Activated CD4-positive, alpha-beta T cell treated with anti-CD3 and anti-CD28 coated beads, Interleukin-2, amount 50 U/mL, for 48 hours (primary cell): ENCODE results near the gene EFCAB6.

ENCODE experiments used
- DNase-seq, 2 experiments: peaks; one replicate each; pipeline ENCODE4 v3.0.0-alpha.2; 2020

The EFCAB6 gene

DNA sequence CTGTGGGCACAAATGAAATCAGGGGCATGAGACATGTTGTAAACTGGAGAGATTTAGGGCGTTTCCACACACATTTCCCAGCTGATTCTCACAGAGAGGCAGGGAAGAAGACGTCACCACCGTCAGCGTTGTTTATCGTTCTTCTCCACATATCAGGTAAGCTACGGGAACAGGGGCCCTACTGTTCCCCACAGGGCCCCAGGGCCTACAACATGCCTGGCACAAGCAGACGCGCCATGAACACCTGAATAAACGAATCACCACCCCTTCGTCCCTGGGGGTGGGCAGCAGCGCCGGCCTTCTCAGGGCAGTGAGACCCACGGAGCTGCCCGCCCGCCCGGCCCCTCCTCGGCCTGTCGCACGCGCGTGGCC lies 342 bp downstream of the EFCAB6 start:
- no peak for DNase-seq

DNA sequence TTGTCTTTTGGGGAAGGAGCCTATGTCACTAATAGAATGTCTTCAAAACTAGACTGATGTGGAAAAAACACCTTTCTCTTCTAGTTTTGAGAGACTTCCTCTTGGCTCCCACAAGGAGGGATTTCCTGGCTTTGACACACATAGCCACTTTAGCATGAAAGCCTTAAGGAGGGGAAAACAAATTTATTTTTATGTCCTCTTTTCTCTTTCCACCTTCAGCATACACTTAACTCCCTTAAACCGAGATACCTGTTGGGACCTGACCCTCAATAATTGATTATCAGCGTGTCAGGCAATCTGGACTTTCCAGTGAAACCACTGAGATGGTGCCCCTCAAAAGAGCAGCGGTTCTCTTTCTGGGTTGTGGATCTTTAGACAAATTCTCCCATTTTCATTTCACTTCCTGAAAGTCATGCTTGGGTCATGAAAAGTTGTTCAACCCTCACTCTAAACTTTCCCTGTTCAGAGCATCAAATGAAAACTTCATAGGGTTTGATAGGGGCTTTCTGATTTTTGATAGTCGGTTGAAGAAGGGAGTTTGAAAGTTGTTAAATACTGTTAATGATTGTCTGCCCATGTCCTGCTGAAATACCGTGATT lies 9.1 kb downstream of the EFCAB6 start:
- DNase-seq = no peak

DNA sequence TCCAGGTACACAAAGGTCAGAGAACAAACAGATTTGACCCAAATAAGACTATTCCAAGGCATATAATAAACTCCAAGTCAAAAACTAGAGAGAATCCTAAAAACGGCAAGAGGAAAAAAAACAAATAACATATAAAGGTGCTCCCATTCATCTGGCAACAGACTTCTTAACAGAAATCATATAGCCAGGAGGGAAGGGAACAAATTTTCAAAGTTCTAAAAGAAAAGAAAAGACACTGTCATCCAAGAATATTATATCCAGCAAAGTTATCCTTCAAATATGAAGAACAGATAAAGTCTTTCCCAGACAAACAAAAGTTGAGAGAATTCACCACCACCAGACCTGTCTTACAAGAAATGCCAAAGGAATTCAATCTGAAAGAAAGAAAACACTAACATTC lies 11.1 kb downstream of the EFCAB6 start:
- no peak for DNase-seq

DNA sequence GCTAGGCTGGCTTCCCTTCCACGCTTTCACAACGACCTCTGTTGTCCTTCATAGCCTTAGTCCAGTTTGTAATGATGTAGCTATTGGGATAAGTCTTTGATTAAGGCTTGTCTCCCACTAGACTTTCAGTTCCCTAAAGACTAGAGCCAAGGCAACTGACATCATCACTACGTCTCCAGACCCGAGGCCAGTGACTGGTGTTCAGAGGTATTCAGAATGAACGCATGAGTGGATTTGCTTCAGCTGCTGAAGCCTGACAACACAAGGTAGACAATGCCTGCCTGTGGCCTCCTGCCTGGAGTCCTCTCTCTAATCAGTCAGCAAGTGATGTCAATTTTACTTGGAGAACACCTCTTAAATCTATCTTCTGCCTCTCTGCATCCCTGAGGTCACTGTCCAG lies 13.6 kb downstream of the EFCAB6 start:
- no peak for DNase-seq

DNA sequence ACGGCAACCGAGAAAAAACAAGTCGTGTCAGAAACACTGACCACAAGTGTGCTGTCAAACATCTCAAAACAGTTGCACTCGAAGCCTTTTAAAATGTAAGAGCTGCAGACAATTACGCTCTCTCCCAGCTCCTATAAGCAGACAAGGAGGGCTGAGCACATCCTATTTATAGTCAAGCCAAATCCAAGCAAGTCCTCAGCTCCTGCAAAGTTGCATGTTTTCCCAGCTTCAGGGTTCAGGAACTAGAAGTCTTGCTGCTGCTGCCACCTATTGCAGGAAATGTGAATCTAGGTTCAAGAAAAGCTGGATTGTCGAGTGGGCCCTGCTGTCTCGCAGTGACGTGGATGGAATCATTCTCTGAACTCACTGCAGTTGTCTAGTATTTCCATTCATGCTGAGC lies 15.5 kb downstream of the EFCAB6 start:
- no peak for DNase-seq

DNA sequence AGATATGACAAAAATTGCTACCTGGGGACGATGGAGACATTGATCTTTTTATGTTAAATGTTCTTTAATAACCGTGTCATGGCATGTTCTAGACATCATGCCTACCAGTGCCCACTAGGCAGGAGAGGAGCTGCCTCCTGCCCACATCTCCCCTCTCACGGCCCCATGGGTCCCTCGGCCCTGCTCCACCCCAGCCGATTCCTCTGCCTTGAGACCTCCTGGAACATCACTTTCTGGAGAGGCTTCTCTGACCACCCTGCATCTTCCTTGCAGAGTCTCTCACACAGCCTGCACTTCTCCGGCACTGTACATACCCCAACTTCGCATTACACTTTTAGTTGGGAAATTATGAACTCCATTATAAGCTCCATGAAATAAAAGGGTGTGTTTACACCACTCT lies 16.8 kb downstream of the EFCAB6 start:
- DNase-seq = no peak

DNA sequence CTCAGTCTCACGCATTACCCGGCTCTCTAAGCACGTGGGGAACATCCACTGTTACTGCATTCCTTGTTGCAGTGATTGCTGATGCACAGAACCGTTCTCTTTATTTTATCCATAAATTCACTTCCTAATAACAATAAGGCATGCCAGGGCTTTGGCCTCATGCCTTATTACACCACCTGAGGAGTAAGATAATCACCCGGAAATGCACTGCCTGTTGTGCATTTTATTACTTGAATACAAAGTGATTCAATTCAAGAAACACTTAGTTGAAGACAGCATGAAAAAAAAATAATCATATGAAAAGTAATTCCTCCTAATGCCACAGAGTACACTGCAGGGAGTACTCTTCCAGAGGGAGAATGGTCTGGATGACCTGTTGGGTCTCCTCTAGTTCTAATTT lies 19.2 kb downstream of the EFCAB6 start:
- DNase-seq = no peak

DNA sequence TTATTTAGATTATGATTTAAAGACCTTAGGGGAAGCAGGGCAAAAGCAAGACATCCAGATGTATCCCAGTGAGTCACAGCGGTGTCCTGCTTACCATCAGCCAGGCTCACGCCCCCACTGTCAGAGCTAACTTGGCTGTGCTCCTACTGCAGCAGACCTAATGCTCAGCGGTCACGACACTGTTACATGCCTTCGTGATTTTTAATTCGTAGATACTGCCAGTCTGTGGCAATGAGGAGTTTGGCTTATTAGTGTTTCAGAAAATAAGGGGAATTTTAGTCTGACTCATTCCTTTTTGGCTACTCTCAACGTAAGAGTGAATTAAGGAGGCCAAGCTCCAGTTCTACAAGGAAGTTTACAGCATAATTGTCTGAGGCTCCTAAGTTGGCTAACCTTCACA lies 22.7 kb downstream of the EFCAB6 start:
- no peak for DNase-seq

DNA sequence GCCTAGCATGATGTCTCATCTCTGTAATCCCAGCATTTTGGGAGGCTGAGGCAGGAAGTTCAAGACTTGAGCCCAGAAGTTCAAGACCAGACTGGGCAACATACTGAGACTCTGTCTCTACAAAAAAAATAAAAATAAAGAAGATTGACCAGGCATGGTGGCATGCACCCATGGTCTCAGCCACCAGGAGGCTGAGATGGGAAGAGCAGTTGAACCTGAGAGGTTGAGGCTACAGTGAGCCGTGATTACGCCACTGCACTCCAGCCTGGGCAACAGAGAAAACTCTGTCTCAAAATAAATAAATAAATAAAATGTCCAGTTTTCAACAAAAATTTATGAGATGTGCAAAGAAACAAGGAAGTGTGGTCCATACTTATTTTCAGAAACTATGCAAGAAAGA lies 28.3 kb downstream of the EFCAB6 start:
- DNase-seq = no peak

DNA sequence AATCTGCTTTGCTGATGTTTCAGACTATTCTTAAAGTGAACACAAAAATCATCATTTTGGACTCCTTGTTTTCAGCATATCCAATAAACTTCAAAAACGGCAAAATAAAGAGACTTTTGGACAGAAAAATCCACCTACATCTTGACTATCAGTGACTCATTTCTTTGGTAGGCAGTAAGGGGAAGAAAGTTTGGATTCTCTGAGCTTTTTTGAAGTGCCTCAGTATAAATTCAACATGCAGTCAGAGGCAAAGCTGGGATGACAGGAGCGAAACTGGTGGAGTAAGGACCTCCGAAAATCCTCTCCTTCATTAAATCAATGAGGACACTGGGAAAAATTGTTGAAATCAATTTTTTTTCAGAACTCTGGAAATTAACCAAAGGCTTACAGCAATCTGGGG lies 29.7 kb downstream of the EFCAB6 start:
- no peak for DNase-seq

DNA sequence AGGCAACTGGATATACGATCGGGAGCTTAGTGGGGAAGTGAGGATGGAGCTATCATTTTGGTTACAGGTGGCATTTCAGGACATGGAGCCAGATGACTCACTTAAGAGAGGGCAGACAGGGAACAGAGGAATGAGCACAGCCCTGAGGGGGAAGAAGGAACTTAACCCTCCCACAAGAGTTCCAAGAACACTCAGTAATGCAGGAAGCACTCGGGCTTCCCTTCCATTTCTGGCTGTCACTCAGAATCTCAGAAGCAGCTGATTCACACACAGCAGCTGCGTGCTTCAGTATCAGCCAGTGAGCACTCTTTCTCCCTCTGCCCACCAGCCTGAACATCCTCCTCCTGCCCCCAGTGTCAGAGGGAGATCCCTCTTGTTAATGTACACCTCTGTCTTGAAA lies 34.8 kb downstream of the EFCAB6 start:
- no peak for DNase-seq

DNA sequence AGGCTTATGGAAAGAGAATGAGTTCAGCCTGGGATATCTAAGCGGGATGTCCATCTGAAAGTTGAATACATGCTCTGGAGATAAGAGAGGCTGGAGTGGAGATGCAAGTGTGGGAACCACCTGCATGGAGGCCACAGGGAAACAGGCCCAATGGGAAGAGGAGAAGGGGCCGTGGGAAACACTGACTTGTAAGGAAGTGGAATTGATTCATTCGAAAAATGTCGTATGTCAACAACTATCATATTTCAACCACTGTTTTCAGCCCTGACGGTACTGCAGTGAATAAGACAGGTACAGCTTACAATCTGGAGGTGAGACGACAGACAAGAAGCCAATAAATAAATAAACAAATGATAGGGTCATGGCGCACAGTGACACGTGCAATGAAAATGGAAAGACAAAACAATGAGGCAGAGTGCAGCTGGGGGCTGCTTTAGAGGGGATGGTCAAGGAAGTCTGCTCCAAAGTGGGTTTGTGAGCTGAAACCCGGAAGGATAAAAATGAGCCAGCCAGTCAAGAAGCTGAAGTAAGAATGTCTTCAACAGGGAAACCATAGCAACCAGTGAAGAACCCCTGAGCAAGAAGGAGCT lies 35.9 kb downstream of the EFCAB6 start:
- DNase-seq = no peak

DNA sequence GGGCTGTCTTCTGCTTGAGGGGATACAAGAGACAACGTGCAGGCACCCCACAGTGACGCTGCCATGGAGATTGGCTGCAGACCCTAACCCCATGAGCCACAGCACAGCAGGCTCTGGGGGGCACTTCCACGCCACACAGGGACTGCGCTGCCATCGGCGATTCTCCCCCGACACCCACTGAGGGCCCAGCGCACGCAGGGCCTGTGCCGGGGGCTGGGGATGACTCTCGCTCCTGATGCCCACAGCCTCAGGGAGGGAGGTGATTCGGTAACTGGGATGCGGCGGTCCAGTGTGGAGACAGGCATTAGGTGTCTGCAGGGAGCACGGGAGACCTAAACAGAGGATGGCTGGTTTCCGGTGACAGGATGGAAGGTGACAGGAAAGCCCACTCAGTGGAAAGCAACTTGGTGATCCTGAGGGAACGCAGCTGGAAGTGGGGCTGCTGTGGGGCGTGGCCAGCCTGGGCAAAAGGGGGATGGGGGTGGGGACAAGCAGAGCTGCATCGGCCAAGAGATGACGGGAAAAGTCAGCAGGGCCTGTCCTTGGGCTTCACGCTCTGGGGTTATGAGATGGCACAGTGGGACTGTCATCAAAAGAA lies 37.7 kb downstream of the EFCAB6 start:
- DNase-seq = no peak

DNA sequence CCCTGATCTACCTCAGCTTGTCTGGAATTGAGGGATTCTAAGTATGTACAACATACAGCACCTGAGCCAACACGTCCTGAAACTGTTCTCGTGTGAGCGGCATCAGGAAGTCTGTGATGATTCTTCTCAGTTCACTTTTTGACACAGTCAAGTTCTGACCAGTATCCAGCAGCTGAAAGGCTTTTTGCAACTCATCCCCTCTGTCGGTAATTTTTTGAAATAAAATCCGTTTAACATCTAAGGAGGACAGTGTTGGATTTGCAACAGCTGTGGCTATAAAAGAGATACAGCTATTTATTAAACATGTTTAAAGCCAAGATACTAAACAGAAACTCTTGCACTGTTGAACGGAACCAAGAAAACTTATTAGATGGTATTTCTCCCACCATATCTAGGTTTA lies 39.3 kb downstream of the EFCAB6 start:
- no peak for DNase-seq

DNA sequence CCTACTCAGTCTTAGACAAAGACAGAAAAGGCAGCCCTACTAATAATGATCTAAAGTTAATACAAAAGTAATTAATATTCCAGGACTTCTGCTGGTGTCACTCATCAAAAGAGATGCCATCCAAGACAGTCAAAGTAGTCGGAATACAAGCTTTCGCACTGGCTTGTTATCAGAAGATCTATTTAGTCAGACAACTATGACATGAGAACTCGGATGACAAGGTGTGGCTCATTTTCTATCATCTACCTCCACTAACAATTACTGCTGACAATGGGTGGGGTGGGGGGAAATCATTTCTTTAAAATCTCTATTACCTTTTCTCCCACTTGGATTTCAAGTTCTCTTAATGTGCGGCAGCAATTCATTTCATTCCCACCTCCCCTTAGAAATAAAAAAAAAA lies 56.7 kb downstream of the EFCAB6 start:
- DNase-seq = no peak

DNA sequence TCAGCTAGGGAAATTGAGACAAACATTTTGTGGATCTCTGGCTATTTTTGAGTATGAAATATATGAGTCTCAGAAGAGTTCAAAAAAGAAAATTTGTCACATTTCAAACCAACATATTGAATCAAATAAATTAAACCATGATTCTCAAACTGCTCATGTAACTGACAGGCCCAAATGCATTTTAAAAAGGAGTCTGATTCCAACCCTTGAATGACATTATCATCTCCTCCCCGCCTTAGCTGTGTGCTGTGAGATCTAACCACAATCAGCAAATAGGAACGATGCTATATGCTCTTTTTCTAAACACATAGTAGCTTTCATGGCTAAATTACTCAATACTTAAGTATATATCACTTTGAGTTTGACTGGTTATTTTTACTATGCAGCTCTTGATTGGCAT lies 57.1 kb downstream of the EFCAB6 start:
- no peak for DNase-seq

DNA sequence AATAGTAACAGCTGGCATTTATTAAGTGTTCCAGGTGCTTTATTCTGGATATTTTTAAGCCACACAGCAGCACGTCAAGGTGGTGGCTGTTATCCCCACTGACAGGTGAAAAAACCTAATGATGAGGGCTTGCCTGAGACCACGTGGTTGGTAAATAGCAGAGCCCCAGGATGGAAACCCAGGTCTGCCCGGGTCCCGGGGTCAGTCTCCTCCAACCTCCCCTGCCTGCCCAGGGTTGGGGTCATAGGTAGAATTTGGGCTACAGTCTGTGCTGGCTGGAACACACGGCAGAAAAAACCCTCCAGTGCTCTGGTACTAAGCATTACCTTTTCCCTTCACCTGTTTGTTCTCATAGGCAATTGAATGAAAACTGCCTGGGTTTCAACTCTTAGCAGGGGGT lies 57.9 kb downstream of the EFCAB6 start:
- no peak for DNase-seq

DNA sequence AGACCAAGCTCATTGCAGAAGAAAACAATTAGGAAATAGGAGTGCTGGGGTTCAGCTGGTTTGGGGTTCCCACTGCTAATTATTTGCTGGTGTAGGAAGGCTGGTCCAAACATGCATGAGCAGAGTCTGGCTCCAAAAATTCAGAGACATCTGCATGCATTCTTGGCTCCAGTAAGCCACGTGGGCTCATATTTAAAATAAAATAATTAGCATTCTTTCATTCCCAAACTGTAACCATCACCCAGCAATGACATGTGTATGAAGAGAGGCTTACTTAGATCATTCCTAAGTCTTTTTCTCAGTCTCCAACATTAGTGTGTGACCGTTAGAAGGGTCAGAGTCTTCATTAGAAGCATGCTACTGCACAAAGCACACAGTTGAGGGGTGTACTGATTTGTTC lies 58.4 kb downstream of the EFCAB6 start:
- no peak for DNase-seq

DNA sequence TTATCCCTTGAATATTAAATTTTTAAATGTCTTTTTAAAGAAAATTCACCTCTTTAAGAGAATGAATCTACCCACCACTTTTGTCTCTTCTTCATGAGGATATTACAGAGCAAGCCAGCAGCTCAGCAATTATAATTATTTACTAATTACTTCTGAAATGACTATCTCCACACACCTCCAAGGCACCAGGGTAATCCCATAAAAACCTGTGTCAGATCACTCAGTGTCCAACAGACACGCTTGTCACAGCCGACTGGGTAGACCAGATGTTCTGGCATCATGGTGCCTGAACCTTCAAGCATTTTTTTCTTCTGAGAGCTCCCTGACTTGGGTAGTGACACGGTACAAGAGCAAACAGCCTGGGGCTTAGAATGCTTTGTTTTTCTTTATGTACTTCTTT lies 61.4 kb downstream of the EFCAB6 start:
- DNase-seq = no peak

DNA sequence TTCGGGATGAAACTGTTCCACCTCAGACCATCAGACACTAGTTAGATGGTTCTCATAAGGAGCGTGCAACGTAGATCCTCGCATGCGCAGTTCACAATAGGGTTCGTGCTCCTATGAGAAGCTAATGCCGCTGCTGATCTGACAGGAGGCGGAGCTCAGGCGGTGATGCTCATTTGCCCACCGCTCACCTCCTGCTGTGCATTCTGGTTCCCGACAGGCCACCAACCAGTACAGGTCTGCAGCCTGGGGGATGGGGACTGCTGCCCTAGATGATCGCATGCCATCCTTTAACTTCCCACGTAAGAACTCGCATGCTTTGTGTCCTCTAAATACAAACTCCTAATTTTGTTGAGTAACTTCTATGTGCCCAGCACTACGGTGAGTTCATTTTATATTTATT lies 62.6 kb downstream of the EFCAB6 start:
- no peak for DNase-seq

DNA sequence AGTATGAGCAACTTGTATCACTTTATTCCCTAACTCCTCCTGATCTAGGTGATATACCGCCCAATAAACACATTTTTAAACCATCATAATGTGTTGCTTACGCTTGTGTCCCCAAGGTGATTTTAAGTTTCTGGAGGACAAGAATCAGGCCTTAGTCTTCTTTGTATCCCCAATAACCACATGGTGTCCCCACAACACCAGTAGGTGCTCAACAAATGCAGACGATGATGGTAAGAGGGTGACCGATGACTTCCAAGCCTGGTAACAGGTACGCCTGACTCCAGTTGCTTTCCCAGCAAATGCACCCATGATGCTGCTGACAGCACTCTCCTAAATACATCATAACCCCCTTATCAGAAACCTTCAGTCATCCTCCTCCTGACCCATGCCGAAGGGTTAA lies 64.2 kb downstream of the EFCAB6 start:
- no peak for DNase-seq

DNA sequence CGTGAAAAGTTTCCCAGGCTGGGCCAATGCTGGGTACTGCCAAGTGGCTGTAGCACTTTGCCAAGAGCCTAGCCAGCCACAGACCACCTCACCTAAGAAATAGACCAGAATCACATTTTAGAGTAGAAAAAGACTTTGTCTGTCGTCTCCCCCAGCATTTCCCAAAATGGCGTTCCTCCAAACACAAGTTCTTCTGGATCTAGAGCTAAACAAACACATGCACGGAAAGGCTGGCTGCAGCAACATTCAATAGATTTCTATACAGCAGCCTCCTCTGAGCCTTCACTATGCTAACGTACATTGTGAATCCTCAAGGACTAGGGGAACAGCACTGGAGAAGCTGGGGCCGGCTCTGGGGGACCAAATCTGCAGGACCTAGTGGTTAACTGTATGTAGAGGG lies 65.0 kb downstream of the EFCAB6 start:
- DNase-seq = no peak

DNA sequence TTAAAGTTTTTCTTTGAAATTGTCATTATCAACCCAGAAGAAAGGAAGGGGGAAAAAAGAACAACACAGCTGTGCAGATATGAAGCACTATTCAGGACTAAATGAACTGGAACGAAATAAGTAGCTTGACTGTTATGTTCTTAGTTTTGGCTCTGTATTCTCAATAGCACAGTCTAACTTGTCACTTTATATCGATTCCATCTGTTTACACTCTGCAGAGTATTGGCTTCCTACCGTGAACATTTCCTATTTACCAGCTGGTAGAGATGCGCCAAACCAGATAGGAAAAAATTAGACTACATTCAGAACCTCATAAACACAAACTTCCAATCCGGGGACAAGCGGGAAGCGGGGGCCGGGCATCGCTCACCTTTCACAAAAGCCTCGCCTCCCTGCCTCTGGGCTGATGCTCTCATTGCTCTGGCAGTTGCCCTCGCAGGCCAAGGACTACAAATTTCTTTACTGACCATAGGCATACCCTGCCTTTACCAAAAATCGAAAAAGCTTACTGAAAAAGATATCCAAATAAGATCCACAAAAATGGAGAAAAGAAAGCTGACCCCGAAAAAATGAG lies 66.2 kb downstream of the EFCAB6 start:
- DNase-seq = no peak

DNA sequence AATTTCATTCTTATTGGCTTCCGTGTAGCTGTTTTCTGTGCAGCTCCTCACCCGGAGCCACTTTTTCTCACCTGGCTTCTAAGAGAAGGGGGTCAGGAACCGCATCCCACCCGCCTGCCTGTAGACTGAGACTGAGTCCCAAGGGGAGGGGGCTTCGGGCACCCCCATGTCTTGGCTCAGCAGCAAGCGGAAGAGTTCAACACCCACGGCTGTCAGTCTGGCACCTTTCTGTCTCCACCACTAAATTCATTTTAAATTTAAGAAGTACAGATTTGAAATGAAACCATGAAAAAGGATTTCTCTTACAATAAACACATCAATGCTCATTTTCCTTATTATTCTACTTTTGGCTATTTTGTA lies 66.7 kb downstream of the EFCAB6 start:
- no peak for DNase-seq
